Ramos (cell line): Measurements from ENCODE around the gene RBM12.

Source experiments
- in situ Hi-C: fragments of 300-500 bp; cut with MboI; formaldehyde crosslinking; loops from one replicate; pipeline ENCODE4 v1.14.3; 2022; ENCODE audit warnings: low sequenced_read_pairs; ENCODE audit not compliant: unreplicated experiment

The RBM12 gene

GRCh38 chr20:35602851-35603495, 61.7 kb downstream of the RBM12 start:
- in situ Hi-C loops, result no loop called here

- in situ Hi-C loops, result no loop called here
Measured at GRCh38 chr20:35601990-35602389, 62.7 kb downstream of the RBM12 start.

- in situ Hi-C loops, result no loop called here
Measured at GRCh38 chr20:35600993-35601973, 63.4 kb downstream of the RBM12 start.

- in situ Hi-C loops, result no loop called here
Measured at GRCh38 chr20:35600176-35600992, 64.3 kb downstream of the RBM12 start.

- in situ Hi-C loops, result no loop called here
Measured at GRCh38 chr20:35599776-35600120, 65.0 kb downstream of the RBM12 start.
